GM19467 (cell line): ENCODE results near the gene ADAMTS12.
"Not testable (repeated sequence)": the region's sequence is repeated elsewhere in the genome, so short reads cannot be mapped to it uniquely, and the experiment has no call there.

Source experiments
- ATAC-seq: cut with Tn5 transposase; IDR thresholded peaks from one replicate; pipeline ENCODE4 v1.9.1; 2021; ENCODE audit warnings: mild to moderate bottlenecking, moderate library complexity; ENCODE audit not compliant: unreplicated experiment

ADAMTS12 gene

GRCh38 chr5:33891788-33892619, at the start of gene ADAMTS12:
ADAMTS12 (minus strand) TSS chr5:33891990; CDS start chr5:33891856, 134 bp downstream.
- no peak for ATAC-seq

- no peak for ATAC-seq
Measured at GRCh38 chr5:33941090-33941489, 49.3 kb upstream of the ADAMTS12 start.

GRCh38 chr5:33939556-33940262, 47.9 kb upstream of the ADAMTS12 start:
- ATAC-seq: no peak

GRCh38 chr5:33938881-33939280, 47.1 kb upstream of the ADAMTS12 start:
- ATAC-seq: no peak

GRCh38 chr5:33938507-33938796, 46.7 kb upstream of the ADAMTS12 start:
- no peak for ATAC-seq

GRCh38 chr5:33937707-33938506, 46.1 kb upstream of the ADAMTS12 start:
- no peak for ATAC-seq

- ATAC-seq: no peak
Measured at GRCh38 chr5:33937017-33937706, 45.4 kb upstream of the ADAMTS12 start.

- ATAC-seq: no peak
Measured at GRCh38 chr5:33936381-33937016, 44.7 kb upstream of the ADAMTS12 start, which contains the start of gene RXFP3. RXFP3 (plus strand) TSS chr5:33936386; CDS start chr5:33936741, 355 bp downstream.

- ATAC-seq: no peak
Measured at GRCh38 chr5:33936004-33936380, 44.2 kb upstream of the ADAMTS12 start.

- ATAC-seq: peak; percentile 14
Measured at GRCh38 chr5:33934176-33934575, 42.4 kb upstream of the ADAMTS12 start.

- ATAC-seq: peak; percentile 75
Measured at GRCh38 chr5:33933723-33934169, 42.0 kb upstream of the ADAMTS12 start.

GRCh38 chr5:33931136-33931535, 39.3 kb upstream of the ADAMTS12 start:
- no peak for ATAC-seq

- ATAC-seq: no peak
Measured at GRCh38 chr5:33929925-33930690, 38.3 kb upstream of the ADAMTS12 start.

GRCh38 chr5:33928283-33928682, 36.5 kb upstream of the ADAMTS12 start:
- no peak for ATAC-seq

GRCh38 chr5:33927685-33928084, 35.9 kb upstream of the ADAMTS12 start:
- ATAC-seq: no peak

- no peak for ATAC-seq
Measured at GRCh38 chr5:33925278-33925677, 33.5 kb upstream of the ADAMTS12 start.

- ATAC-seq: no peak
Measured at GRCh38 chr5:33921002-33921401, 29.2 kb upstream of the ADAMTS12 start.

GRCh38 chr5:33914844-33915243, 23.1 kb upstream of the ADAMTS12 start:
- not testable (repeated sequence) for ATAC-seq

- ATAC-seq: not testable (repeated sequence)
Measured at GRCh38 chr5:33906248-33906647, 14.5 kb upstream of the ADAMTS12 start.

GRCh38 chr5:33905381-33905780, 13.6 kb upstream of the ADAMTS12 start:
- no peak for ATAC-seq
